Activated CD4-positive, alpha-beta T cell treated with anti-CD3 and anti-CD28 coated beads for 36 hours (primary cell): Measurements from ENCODE around the gene EGFL7. TPM values are rescaled to one million over a fixed set of nuclear protein-coding genes. Genes with fewer than 3 reads are reported as not detected.

Experiments
- ATAC-seq: fragments of 200-7000 bp; cut with Tn5 transposase; one replicate; pipeline ENCODE4 v1.10.0; 2021; ENCODE audit warnings: mild to moderate bottlenecking, moderate library complexity
- CTCF ChIA-PET: fragments of 350-600 bp; sonication (Branson Sonifier 250); formaldehyde crosslinking; loops from one replicate; lab custom pipeline; 2021; ENCODE audit warnings: antibody characterized with exemption; lab: Charles Lee
- POLR2A ChIA-PET: fragments of 350-600 bp; sonication (Branson Sonifier 250); formaldehyde crosslinking; loops from one replicate; lab custom pipeline; 2021; ENCODE audit warnings: antibody characterized with exemption, inconsistent platforms; lab: Charles Lee
- DNase-seq: peaks from one replicate; pipeline ENCODE4 v3.0.0-alpha.2; 2020
- H3K27ac Mint-ChIP-seq: one replicate; pipeline ENCODE4 v1.8.0; 2021; ENCODE audit warnings: mixed read lengths
- H3K27me3 Mint-ChIP-seq: one replicate; pipeline ENCODE4 v1.8.0; 2021; ENCODE audit warnings: mixed read lengths
- H3K36me3 Mint-ChIP-seq: one replicate; pipeline ENCODE4 v1.8.0; 2021; ENCODE audit warnings: low read depth, mixed read lengths
- H3K4me1 Mint-ChIP-seq: one replicate; pipeline ENCODE4 v1.8.0; 2021; ENCODE audit warnings: mixed read lengths
- H3K4me3 Mint-ChIP-seq: one replicate; pipeline ENCODE4 v1.8.0; 2021; ENCODE audit warnings: mild to moderate bottlenecking, moderate library complexity, mixed read lengths
- H3K9me3 Mint-ChIP-seq: one replicate; pipeline ENCODE4 v1.8.0; 2021; ENCODE audit warnings: low read depth, mixed read lengths
- intact Hi-C, 2 experiments: fragments of 100-400 bp; cut with DNase I in 1 of 2; cut with micrococcal nuclease in 1 of 2; formaldehyde crosslinking; loops; one replicate each; pipeline versions ENCODE4 v1.14.2 to v1.15.1; 2022 to 2024; cut with DNase I, micrococcal nuclease
- total RNA-seq, 2 experiments: library from RNA; stranded (reverse); gene quantifications; one replicate each; pipeline ENCODE4 v1.2.3, GENCODE V29; 2021

EGFL7 gene
- total RNA-seq, 2 experiments from 2014 or later, result 1.2 to 1.4 TPM

DNA sequence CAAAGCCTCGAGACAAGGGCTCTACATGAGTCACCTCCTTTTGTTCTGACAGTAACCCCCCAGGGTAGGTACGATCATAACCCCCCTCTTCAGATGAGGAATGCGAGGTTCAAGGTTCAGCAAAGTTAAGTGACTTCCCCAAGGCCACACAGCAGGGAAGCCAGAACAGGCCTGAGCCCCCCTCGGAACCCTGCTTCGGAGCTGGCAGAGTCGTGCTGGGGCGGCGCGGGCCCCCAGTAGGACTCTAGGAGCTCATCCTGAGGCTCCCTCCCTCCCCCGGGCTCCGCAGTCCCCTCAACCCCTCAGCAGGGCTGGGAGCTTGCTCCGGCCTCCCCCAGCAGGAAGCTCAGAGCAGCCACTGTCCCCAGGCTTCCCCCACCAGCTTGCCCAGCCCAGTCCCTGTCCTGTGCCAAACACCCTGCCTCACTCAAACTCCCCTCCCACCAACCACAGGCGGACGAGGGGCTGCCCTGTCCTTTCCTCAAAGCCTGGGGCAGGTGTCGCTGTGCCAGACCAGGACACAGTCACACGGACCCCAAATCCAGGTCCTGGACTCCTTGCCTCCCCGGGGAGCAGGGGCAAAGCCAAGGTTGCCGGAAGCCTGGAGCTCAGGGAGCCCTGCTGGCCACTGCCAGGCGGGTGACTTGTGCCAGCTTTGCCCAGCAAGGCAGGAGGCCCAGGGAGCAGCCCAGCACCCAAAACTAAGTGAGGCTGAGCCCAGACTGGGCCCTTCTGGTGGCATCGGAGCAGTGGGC lies 19.4 kb downstream of the EGFL7 start:
- POLR2A ChIA-PET, result no interaction called here
- Mint-ChIP-seq H3K9me3 (no peaks in the 10 kb centered on the region), H3K36me3 (no peaks in the 10 kb centered on the region), H3K4me3 (no peak overlapping the region), H3K27ac (no peak overlapping the region), H3K4me1 (no peaks in the 10 kb centered on the region), H3K27me3 (no peaks in the 10 kb centered on the region)
- intact Hi-C loops, result no loop called here
- CTCF ChIA-PET, result interaction anchor here (1.2 kb wide), 1 partner anchor 10 kb away, joined by 4 read pairs; no protein-coding TSS in a partner anchor
- no peak for ATAC-seq
- no peak for DNase-seq

DNA sequence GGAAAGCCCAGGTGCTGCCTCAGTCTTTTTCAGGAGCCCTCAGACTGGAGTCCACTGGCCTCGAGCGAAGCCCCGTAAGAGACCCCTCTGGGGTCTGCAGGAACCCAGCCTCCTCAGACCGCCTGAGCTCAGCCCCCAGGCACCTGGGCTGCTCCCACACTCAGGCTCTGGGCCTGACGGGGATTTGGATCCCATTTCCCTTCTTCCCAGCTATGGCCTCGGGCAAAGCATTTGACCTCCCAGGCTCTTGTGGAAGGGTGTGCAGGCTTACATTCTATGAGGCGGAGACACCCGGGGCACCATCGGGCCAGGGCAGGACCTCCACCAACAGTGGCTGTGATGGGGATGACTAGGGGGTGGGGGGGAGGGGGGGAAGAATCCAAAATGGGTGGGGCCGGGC lies 20.0 kb downstream of the EGFL7 start:
- Mint-ChIP-seq H3K36me3 (no peaks in the 10 kb centered on the region), H3K4me1 (no peaks in the 10 kb centered on the region), H3K4me3 (no peak overlapping the region), H3K27me3 (no peaks in the 10 kb centered on the region), H3K9me3 (no peaks in the 10 kb centered on the region), H3K27ac (no peak overlapping the region)
- intact Hi-C loops, result no loop called here
- ATAC-seq, result no peak
- DNase-seq, result no peak
- ChIA-PET CTCF (interaction anchor here (1.2 kb wide), 2 partner anchors 11 kb away, joined by 3 to 4 read pairs; no protein-coding TSS in a partner anchor), POLR2A (no interaction called here)

- no peak for DNase-seq
- intact Hi-C loops, result no loop called here
- no peak overlapping the region for H3K27ac Mint-ChIP-seq
- no peaks in the 10 kb centered on the region for H3K27me3 Mint-ChIP-seq
- CTCF ChIA-PET, result interaction anchor here (1.2 kb wide), 1 partner anchor 12 kb away, joined by 3 read pairs; no protein-coding TSS in a partner anchor
- no peaks in the 10 kb centered on the region for H3K36me3 Mint-ChIP-seq
- H3K9me3 Mint-ChIP-seq, result no peaks in the 10 kb centered on the region
- no peak for ATAC-seq
- POLR2A ChIA-PET, result no interaction called here
- no peaks in the 10 kb centered on the region for H3K4me1 Mint-ChIP-seq
- H3K4me3 Mint-ChIP-seq, result no peak overlapping the region
Measured at GRCh38 chr9:136683173-136683745, 20.5 kb downstream of the EGFL7 start.

GRCh38 chr9:136683755-136684154 lies 21.0 kb downstream of the EGFL7 start:
- H3K27ac Mint-ChIP-seq, result no peak overlapping the region
- H3K4me1 Mint-ChIP-seq, result no peaks in the 10 kb centered on the region
- ChIA-PET POLR2A (no interaction called here), CTCF (interaction anchor here (1.2 kb wide), 1 partner anchor 12 kb away, joined by 3 read pairs; no protein-coding TSS in a partner anchor)
- no peaks in the 10 kb centered on the region for H3K27me3 Mint-ChIP-seq
- DNase-seq (no peak), ATAC-seq (no peak)
- no peak overlapping the region for H3K4me3 Mint-ChIP-seq
- H3K36me3 Mint-ChIP-seq, result no peaks in the 10 kb centered on the region
- intact Hi-C loops, result no loop called here
- no peaks in the 10 kb centered on the region for H3K9me3 Mint-ChIP-seq

DNA sequence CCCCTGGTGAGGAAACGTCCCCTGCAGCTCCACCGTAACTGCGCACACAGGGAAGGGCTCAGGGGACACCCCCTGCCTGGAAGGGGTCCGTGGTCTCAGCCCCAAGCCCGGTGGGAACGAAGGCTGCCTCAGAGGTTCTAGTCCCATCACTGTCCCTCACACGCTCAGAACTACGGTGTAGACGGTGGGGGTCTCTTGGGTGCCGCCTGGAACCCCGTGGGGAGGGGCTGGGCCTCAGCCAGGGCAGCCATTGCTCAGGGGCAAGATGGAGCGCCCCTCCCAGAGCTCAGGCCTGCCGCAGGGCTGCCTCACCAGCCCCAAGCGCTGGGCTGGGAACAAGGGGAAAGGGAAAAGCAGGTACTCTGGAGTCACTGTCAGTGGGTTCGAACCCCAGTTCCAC lies 21.6 kb downstream of the EGFL7 start:
- CTCF ChIA-PET, result no interaction called here
- Mint-ChIP-seq H3K27ac (no peak overlapping the region), H3K4me3 (no peak overlapping the region), H3K4me1 (no peaks in the 10 kb centered on the region), H3K36me3 (no peaks in the 10 kb centered on the region), H3K27me3 (peaks cover 2% of the 10 kb centered on the region), H3K9me3 (no peaks in the 10 kb centered on the region)
- intact Hi-C loops, result no loop called here
- POLR2A ChIA-PET, result interaction anchor here (0.5 kb wide), 1 partner anchor 102 kb away, joined by 3 read pairs; no protein-coding TSS in a partner anchor
- no peak for DNase-seq
- no peak for ATAC-seq

DNA sequence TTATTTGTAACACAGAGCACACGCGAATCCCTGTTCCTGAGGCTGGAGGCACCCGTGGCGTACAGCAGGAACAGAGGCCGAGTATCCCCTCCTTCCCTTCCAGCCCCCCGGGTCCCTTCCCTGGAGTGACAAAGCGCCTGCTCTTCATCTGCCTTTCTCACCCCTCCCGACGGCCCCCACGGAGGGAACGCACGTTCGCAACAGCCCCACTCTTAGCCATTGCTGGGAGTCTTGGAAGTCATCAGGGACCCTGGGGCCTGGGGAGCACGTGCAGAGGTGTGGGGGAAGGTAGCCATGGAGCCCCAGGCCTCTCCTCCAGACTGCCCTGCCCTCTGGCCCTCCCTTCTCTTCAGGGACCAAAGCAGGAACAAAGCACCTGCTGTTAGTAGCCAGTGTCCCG lies 22.1 kb downstream of the EGFL7 start:
- POLR2A ChIA-PET, result no interaction called here
- H3K4me3 Mint-ChIP-seq, result no peak overlapping the region
- intact Hi-C loops, result no loop called here

DNA sequence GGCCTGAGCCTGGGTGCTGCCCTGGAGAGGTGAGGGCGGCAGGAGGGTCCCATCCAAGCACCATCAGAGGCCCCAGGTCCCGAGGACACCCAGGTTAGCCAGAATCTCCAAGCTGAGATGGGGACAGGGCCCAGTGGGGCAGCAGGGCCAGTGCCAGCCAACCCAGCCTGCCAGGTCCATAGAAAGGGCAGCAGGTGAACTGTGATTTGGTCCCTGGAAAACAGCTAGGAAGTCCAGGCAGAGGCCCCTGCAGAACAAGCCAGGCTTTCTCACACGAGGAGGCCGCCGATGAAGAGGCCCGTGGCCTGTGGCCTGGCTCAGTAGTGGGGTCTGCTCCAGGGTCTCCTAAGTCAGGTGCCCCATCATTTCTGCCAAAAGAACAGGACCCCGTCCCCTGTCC lies 22.5 kb downstream of the EGFL7 start:
- DNase-seq (no peak), ATAC-seq (no peak)
- Mint-ChIP-seq H3K4me1 (no peaks in the 10 kb centered on the region), H3K4me3 (no peak overlapping the region), H3K27ac (no peak overlapping the region), H3K36me3 (no peaks in the 10 kb centered on the region), H3K27me3 (peaks cover 2% of the 10 kb centered on the region), H3K9me3 (no peaks in the 10 kb centered on the region)
- CTCF ChIA-PET, result no interaction called here
- POLR2A ChIA-PET, result no interaction called here
- intact Hi-C loops, result no loop called here

More for the DNA sequence above, 22.1 kb downstream of the EGFL7 start:
- DNase-seq (no peak), ATAC-seq (no peak)
- peaks cover 2% of the 10 kb centered on the region for H3K27me3 Mint-ChIP-seq
- H3K4me1 Mint-ChIP-seq, result no peaks in the 10 kb centered on the region
- no peaks in the 10 kb centered on the region for H3K36me3 Mint-ChIP-seq
- CTCF ChIA-PET, result no interaction called here
- no peak overlapping the region for H3K27ac Mint-ChIP-seq
- no peaks in the 10 kb centered on the region for H3K9me3 Mint-ChIP-seq

- Mint-ChIP-seq H3K27ac (no peak overlapping the region), H3K4me3 (peak overlapping the region; percentile 70), H3K36me3 (no peaks in the 10 kb centered on the region), H3K27me3 (peaks cover 2% of the 10 kb centered on the region), H3K9me3 (no peaks in the 10 kb centered on the region), H3K4me1 (no peaks in the 10 kb centered on the region)
- DNase-seq (no peak), ATAC-seq (no peak)
- POLR2A ChIA-PET, result no interaction called here
- intact Hi-C loops, result no loop called here
- CTCF ChIA-PET, result interaction anchor here (0.7 kb wide), 1 partner anchor 15 kb away, joined by 4 read pairs; no protein-coding TSS in a partner anchor
Measured at GRCh38 chr9:136685790-136686533, 23.2 kb downstream of the EGFL7 start.

DNA sequence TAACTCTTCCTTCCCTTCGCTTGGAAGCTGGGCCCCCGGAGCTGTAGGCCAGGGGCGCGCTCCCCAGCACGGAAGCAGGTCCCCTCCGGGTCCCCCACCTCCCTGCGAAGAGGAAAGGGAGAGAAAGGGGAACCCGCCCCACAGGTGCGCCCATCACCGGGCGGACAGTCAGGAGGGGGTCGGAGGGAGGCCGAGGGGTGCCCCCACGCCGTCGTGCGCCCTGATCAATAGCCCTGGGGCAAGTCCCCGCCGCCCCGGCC lies 23.7 kb downstream of the EGFL7 start:
- no peaks in the 10 kb centered on the region for H3K36me3 Mint-ChIP-seq
- ATAC-seq (no peak), DNase-seq (no peak)
- H3K27ac Mint-ChIP-seq, result no peak overlapping the region
- no peaks in the 10 kb centered on the region for H3K9me3 Mint-ChIP-seq
- peak overlapping the region; percentile 70 for H3K4me3 Mint-ChIP-seq
- intact Hi-C loops, result no loop called here
- no peaks in the 10 kb centered on the region for H3K4me1 Mint-ChIP-seq
- POLR2A ChIA-PET, result no interaction called here
- H3K27me3 Mint-ChIP-seq, result peaks cover 2% of the 10 kb centered on the region
- CTCF ChIA-PET, result interaction anchor here (0.7 kb wide), 1 partner anchor 14 kb away, joined by 4 read pairs; no protein-coding TSS in a partner anchor

GRCh38 chr9:136686794-136687711 lies 24.3 kb downstream of the EGFL7 start, which contains the start of gene AGPAT2:
TSS of gene AGPAT2 (minus strand) at chr9:136687457. CDS start at chr9:136687357, 100 bp downstream.
- Mint-ChIP-seq H3K36me3 (no peaks in the 10 kb centered on the region), H3K9me3 (no peaks in the 10 kb centered on the region), H3K27me3 (peaks cover 2% of the 10 kb centered on the region), H3K4me1 (no peaks in the 10 kb centered on the region), H3K27ac (no peak within 1 kb of the TSS), H3K4me3 (peak within 1 kb of the TSS; percentile 70)
- DNase-seq (peak; percentile 84), ATAC-seq (peak; percentile 91)
- intact Hi-C loops, result loop anchor here in 1 of 2 experiments (1.0 kb wide), 4 partner anchors 14 to 324 kb away; partner anchors contain the start of genes DNLZ and SEC16A
- ChIA-PET POLR2A (interaction anchor here (0.6 kb wide), 1 partner anchor 14 kb away, joined by 6 read pairs; no protein-coding TSS in a partner anchor), CTCF (interaction anchor here (0.7 kb wide), 1 partner anchor 14 kb away, joined by 4 read pairs; no protein-coding TSS in a partner anchor)
